ENCODE results near the gene TRA2B. TPM values are rescaled to one million over a fixed set of nuclear protein-coding genes. Genes with fewer than 3 reads are reported as not detected.

Gene TRA2B
- total RNA-seq, result 100 to 1,000 TPM; 194 to 195 TPM

DNA sequence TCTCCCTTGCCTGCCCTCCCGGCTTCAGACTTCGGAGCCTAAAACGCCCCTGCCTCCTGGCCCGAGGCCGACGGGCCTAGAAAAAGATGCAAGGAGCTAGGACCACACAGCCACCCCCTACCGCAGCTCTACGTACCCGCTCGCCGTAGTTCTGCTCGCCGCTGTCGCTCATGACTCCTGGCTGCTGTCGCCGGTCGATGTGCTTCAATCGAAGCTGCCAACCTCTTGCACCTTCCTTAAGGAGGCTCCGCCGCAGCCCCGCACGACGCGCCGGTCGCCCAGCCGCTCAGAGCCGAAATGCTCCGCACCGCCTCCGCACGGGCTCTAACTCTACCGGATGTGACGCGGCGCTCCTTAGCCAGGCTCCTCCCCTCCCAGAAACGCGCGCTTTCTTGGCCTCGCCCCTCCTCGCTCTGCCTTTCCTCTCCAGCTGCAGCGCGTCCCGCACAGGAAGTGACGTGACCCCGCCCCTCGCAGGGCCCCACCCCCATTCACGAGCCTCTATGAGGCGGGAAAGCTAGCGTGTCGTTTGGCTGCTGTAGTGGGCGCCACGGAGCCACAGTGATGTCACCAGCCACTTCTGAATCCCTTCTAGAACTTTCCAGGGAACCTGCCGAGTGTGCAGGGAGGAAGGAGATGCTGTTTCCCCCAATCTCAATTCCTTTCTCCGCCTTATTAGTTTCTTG, at the start of gene TRA2B:
TSS of gene TRA2B (minus strand) at position 326 of the 686 bp plus-strand sequence. CDS start at position 172, 154 bp downstream.
- H3K4me1 Mint-ChIP-seq, result peaks cover 28% of the 10 kb centered on the region
- ChIA-PET CTCF (interaction anchor here (0.9 kb wide), 1 partner anchor 277 kb away, joined by 3 read pairs; no protein-coding TSS in a partner anchor), POLR2A (interaction anchor here (0.6 to 3.9 kb wide), 24 partner anchors 9 to 1430 kb away, joined by 3 to 210 read pairs (median 4); partner anchors contain the start of genes DNAJB11, EIF4A2, RPL39L and RTP4)
- peak; percentile 99 for DNase-seq
- H3K4me3 Mint-ChIP-seq, result peak within 1 kb of the TSS; percentile 98
- H3K27me3 Mint-ChIP-seq, result peaks cover 6% of the 10 kb centered on the region
- H3K36me3 Mint-ChIP-seq (ENCODE audit: low read depth), result peaks cover 43% of the 10 kb centered on the region
- H3K27ac Mint-ChIP-seq, result peak within 1 kb of the TSS; percentile 100
- H3K9me3 Mint-ChIP-seq, result peaks cover 2% of the 10 kb centered on the region

DNA sequence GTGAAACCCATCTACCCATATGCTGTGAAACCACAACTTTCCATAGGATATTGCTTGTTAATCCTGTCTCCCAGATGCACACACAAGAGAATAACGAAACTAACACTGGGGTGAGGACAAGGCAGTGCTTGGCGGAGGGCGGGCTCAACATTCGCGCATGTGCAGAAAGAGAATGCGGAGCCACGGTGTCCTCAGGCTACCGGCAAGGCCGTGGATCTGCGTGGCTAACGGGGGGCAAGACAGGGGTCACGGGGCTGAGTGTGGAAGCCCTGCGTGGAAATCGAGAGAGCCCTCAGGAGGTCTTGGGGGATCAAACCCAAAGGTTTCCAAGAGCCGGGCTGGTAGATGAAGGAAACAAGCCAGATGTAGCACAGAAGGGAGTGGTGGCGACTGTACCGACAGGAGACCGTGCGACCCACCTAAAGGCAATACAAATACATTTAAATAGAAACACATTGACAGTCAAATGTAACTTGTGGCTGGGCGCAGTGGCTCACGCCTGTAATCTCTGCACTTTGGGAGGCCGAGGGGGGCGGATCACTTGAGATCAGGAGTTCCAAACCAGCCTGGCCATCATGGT, 48.5 kb upstream of the TRA2B start:
- no peak overlapping the region for H3K4me3 Mint-ChIP-seq
- ChIA-PET POLR2A (no interaction called here), CTCF (no interaction called here)
- no peak for DNase-seq
- peaks cover 12% of the 10 kb centered on the region for H3K27me3 Mint-ChIP-seq
- no peaks in the 10 kb centered on the region for H3K36me3 Mint-ChIP-seq (ENCODE audit: low read depth)
- H3K27ac Mint-ChIP-seq, result no peak overlapping the region
- H3K9me3 Mint-ChIP-seq, result no peaks in the 10 kb centered on the region
- H3K4me1 Mint-ChIP-seq, result peaks cover 3% of the 10 kb centered on the region

- Mint-ChIP-seq H3K9me3 (no peaks in the 10 kb centered on the region), H3K27ac (no peak overlapping the region), H3K4me3 (no peak overlapping the region), H3K27me3 (peaks cover 9% of the 10 kb centered on the region), H3K4me1 (peaks cover 3% of the 10 kb centered on the region), H3K36me3 (ENCODE audit: low read depth) (no peaks in the 10 kb centered on the region)
- CTCF ChIA-PET, result interaction anchor here (0.6 to 0.7 kb wide), 2 partner anchors 454 to 1572 kb away, joined by 3 to 5 read pairs; no protein-coding TSS in a partner anchor
- POLR2A ChIA-PET, result no interaction called here
- DNase-seq, result no peak
Measured at GRCh38 chr3:185984203-185984602, 46.4 kb upstream of the TRA2B start.

GRCh38 chr3:185983495-185984141, 45.8 kb upstream of the TRA2B start:
- Mint-ChIP-seq H3K36me3 (ENCODE audit: low read depth) (no peaks in the 10 kb centered on the region), H3K9me3 (no peaks in the 10 kb centered on the region), H3K27me3 (peaks cover 9% of the 10 kb centered on the region), H3K4me1 (peaks cover 4% of the 10 kb centered on the region), H3K27ac (no peak overlapping the region), H3K4me3 (no peak overlapping the region)
- DNase-seq, result peak; percentile 58
- POLR2A ChIA-PET, result no interaction called here
- CTCF ChIA-PET, result interaction anchor here (0.6 to 7.5 kb wide), 19 partner anchors 12 to 1425 kb away, joined by 3 to 50 read pairs (median 4); no protein-coding TSS in a partner anchor

- CTCF ChIA-PET, result interaction anchor here (0.6 to 7.5 kb wide), 16 partner anchors 13 to 633 kb away, joined by 3 to 50 read pairs (median 4); no protein-coding TSS in a partner anchor
- Mint-ChIP-seq H3K9me3 (no peaks in the 10 kb centered on the region), H3K4me1 (peaks cover 6% of the 10 kb centered on the region), H3K27ac (no peak overlapping the region), H3K4me3 (no peak overlapping the region), H3K36me3 (ENCODE audit: low read depth) (no peaks in the 10 kb centered on the region), H3K27me3 (peaks cover 9% of the 10 kb centered on the region)
- no peak for DNase-seq
- POLR2A ChIA-PET, result no interaction called here
Measured at GRCh38 chr3:185982632-185983031, 44.8 kb upstream of the TRA2B start.

GRCh38 chr3:185981621-185982020, 43.8 kb upstream of the TRA2B start:
- peaks cover 9% of the 10 kb centered on the region for H3K27me3 Mint-ChIP-seq
- no peak overlapping the region for H3K27ac Mint-ChIP-seq
- no peaks in the 10 kb centered on the region for H3K36me3 Mint-ChIP-seq (ENCODE audit: low read depth)
- DNase-seq, result no peak
- ChIA-PET POLR2A (no interaction called here), CTCF (interaction anchor here (0.7 to 7.5 kb wide), 6 partner anchors 37 to 634 kb away, joined by 3 to 50 read pairs (median 18); no protein-coding TSS in a partner anchor)
- no peaks in the 10 kb centered on the region for H3K9me3 Mint-ChIP-seq
- peaks cover 14% of the 10 kb centered on the region for H3K4me1 Mint-ChIP-seq
- no peak overlapping the region for H3K4me3 Mint-ChIP-seq

- CTCF ChIA-PET, result interaction anchor here (0.8 to 7.5 kb wide), 8 partner anchors 8 to 637 kb away, joined by 3 to 50 read pairs (median 8); no protein-coding TSS in a partner anchor
Measured at GRCh38 chr3:185979721-185980121, 41.9 kb upstream of the TRA2B start.

DNA sequence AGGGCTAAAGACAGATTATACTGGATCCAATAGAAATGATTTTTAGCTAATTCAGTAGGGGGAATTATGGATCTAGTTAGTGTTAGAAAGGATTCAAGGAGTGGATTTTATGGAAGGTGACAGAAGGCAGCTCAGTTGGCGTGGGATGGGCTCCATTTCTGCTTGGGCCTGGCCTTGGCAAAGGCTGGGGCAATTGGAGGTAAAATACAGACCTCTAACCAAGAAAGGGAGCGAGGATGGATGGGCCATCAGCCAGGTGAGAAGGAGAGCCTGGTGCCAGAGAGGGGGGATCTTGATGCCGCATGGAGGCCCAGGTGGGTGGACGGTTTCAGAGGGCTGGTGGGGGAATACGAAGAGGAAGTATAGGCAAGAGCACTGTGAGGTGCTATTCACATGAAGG, 40.7 kb upstream of the TRA2B start:
- no peak for DNase-seq
- ChIA-PET CTCF (interaction anchor here (1.0 to 7.5 kb wide), 8 partner anchors 10 to 639 kb away, joined by 3 to 50 read pairs (median 8); no protein-coding TSS in a partner anchor), POLR2A (no interaction called here)
- Mint-ChIP-seq H3K27ac (no peak overlapping the region), H3K4me3 (no peak overlapping the region), H3K4me1 (peaks cover 13% of the 10 kb centered on the region), H3K27me3 (peaks cover 19% of the 10 kb centered on the region), H3K36me3 (ENCODE audit: low read depth) (no peaks in the 10 kb centered on the region), H3K9me3 (no peaks in the 10 kb centered on the region)

More at GRCh38 chr3:185979721-185980121, 41.9 kb upstream of the TRA2B start:
- Mint-ChIP-seq H3K36me3 (ENCODE audit: low read depth) (no peaks in the 10 kb centered on the region), H3K27me3 (peaks cover 17% of the 10 kb centered on the region), H3K9me3 (no peaks in the 10 kb centered on the region), H3K4me1 (peaks cover 14% of the 10 kb centered on the region), H3K27ac (no peak overlapping the region), H3K4me3 (no peak overlapping the region)
- DNase-seq, result no peak
- POLR2A ChIA-PET, result no interaction called here

GRCh38 chr3:185977679-185978040, 39.8 kb upstream of the TRA2B start:
- Mint-ChIP-seq H3K27ac (no peak overlapping the region), H3K4me1 (peaks cover 11% of the 10 kb centered on the region), H3K9me3 (no peaks in the 10 kb centered on the region), H3K36me3 (ENCODE audit: low read depth) (no peaks in the 10 kb centered on the region), H3K4me3 (no peak overlapping the region), H3K27me3 (peaks cover 16% of the 10 kb centered on the region)
- no peak for DNase-seq
- POLR2A ChIA-PET, result interaction anchor here (1.0 kb wide), 1 partner anchor 18 kb away, joined by 3 read pairs; no protein-coding TSS in a partner anchor
- CTCF ChIA-PET, result interaction anchor here (0.7 to 7.5 kb wide), 10 partner anchors 10 to 562 kb away, joined by 3 to 50 read pairs (median 6); no protein-coding TSS in a partner anchor

- Mint-ChIP-seq H3K4me3 (no peak overlapping the region), H3K27ac (no peak overlapping the region), H3K36me3 (ENCODE audit: low read depth) (no peaks in the 10 kb centered on the region), H3K9me3 (no peaks in the 10 kb centered on the region), H3K27me3 (peaks cover 15% of the 10 kb centered on the region), H3K4me1 (peaks cover 11% of the 10 kb centered on the region)
- POLR2A ChIA-PET, result interaction anchor here (0.7 to 1.1 kb wide), 4 partner anchors 11 to 74 kb away, joined by 3 read pairs; no protein-coding TSS in a partner anchor
- CTCF ChIA-PET, result interaction anchor here (0.6 to 7.5 kb wide), 13 partner anchors 9 to 1402 kb away, joined by 3 to 50 read pairs (median 4); no protein-coding TSS in a partner anchor
- peak; percentile 84 for DNase-seq
Measured at GRCh38 chr3:185976977-185977678, 39.3 kb upstream of the TRA2B start.

DNA sequence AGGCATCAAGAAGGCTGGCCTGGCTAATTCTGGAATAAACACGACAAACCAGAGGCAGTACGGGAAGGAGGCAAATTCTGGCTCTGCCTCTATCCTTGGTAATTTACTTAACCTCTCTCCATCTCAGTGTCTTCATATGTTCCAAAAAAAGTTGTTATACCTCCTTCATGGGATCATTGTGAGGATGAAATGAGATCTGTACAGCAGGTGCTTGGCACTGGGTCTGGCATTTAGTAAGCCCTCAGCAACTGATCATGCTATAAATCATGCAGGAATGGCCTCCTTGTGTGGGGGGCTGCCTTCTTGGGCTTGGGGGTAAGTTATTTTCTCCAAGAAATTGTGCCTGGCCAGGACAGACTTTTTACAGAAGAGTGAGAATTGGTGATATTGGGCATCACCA, 38.3 kb upstream of the TRA2B start:
- no peak for DNase-seq
- H3K4me1 Mint-ChIP-seq, result peaks cover 11% of the 10 kb centered on the region
- ChIA-PET CTCF (interaction anchor here (1.0 to 7.5 kb wide), 8 partner anchors 8 to 564 kb away, joined by 3 to 50 read pairs (median 5); no protein-coding TSS in a partner anchor), POLR2A (interaction anchor here (1.1 kb wide), 1 partner anchor 33 kb away, joined by 3 read pairs; no protein-coding TSS in a partner anchor)
- no peaks in the 10 kb centered on the region for H3K9me3 Mint-ChIP-seq
- no peaks in the 10 kb centered on the region for H3K36me3 Mint-ChIP-seq (ENCODE audit: low read depth)
- H3K27me3 Mint-ChIP-seq, result peaks cover 10% of the 10 kb centered on the region
- H3K4me3 Mint-ChIP-seq, result no peak overlapping the region
- H3K27ac Mint-ChIP-seq, result no peak overlapping the region

GRCh38 chr3:185971579-185971978, 33.8 kb upstream of the TRA2B start:
- DNase-seq, result no peak
- CTCF ChIA-PET, result no interaction called here
- Mint-ChIP-seq H3K4me1 (no peaks in the 10 kb centered on the region), H3K4me3 (no peak overlapping the region), H3K36me3 (ENCODE audit: low read depth) (no peaks in the 10 kb centered on the region), H3K27ac (no peak overlapping the region), H3K27me3 (peaks cover 12% of the 10 kb centered on the region), H3K9me3 (no peaks in the 10 kb centered on the region)
- POLR2A ChIA-PET, result no interaction called here

All from activated CD4-positive, alpha-beta memory T cell treated with anti-CD3 and anti-CD28 coated beads, Interleukin-2, amount 10 ng/mL, durations not matched to agents 7 days and 5 days (primary cell).